Measurements from ENCODE around the gene PKP4.

PKP4 gene

DNA sequence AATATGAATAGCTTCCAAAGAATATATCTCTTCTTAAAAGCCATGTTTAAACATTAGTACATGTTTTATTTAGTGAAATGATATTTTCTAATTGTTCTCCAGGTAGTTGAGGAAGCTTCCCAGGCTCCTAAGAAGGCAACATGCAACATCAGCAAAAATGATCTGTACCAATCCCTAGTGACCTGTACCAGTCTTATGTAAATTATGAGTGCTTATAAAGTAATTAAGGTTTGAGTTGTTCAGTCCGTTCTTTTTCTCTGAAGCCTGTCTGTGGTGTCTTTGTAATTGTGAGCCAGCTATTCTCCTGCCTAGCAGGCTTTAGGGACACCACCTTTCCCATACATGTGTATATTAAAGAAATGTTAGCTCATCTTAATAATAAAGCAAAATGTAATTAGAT is 98.2 kb downstream of the PKP4 start:
- DNase-seq = no peak

- no peak for DNase-seq
These were observed 99.4 kb downstream of the PKP4 start for GRCh38 chr2:158556124-158556523.

GRCh38 chr2:158557752-158558151 is 101.0 kb downstream of the PKP4 start:
- no peak for DNase-seq

DNA sequence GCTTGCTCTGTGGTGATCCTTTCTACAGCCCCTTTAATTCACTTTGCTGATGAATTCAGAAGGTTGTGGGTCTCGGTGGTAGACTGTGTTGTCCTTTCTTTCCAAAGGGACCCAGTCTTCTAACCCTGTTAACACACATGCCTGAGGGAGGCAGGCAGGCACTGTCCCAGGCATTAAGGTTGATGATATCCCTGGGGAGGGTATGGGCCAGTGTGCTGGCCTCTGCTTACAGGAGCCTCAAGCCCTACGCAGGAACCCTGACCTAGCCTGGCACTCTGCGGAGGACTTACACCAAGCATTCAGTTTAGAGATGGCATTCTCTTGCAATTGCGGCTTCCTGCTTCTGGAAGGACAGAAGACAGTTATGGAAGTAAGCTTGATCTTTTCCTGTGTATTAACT is 102.5 kb downstream of the PKP4 start:
- DNase-seq = no peak

- no peak for DNase-seq
These were observed 103.5 kb downstream of the PKP4 start for GRCh38 chr2:158560259-158560658.

DNA sequence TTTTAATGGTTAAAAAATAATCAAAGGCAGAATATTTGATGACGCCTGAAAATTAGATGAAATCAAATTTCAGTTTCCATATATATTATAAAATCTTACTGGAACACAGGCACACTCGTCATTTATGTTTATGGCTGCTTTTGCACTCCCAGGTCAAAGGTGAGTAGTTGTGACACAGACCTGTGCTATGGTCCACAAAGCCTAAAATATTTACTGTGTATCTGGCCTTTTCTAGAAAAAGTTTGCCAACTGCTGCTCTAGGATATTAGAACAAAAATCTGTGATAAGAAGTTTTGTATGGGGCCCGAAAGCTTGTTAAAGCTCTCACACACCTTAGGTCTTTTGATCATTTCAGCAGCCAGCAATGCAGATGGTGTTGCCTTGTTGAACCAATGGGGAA is 104.3 kb downstream of the PKP4 start:
- no peak for DNase-seq

- no peak for DNase-seq
These were observed 110.5 kb downstream of the PKP4 start for GRCh38 chr2:158567208-158567607.

- DNase-seq = no peak
These were observed 112.5 kb downstream of the PKP4 start for GRCh38 chr2:158569284-158569683.

DNA sequence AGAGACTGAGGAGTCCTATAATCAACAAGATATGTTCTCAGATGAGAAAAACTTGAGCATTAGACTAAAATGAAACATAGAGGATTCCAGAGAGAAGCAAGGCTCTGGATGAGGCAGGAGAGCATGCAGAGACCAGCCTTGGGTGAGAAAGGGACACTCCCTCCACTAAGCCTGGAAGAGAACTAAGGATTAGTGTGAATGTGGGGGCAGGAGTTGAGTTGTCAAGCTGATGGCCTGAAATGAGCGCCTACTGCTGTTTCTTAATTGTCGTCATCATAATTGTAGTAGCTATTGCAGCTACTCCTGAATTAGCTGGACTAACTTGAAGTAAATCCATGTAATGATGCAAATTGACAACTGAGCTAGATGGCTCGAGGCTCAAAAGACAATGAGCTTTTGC is 114.1 kb downstream of the PKP4 start:
- DNase-seq = no peak

DNA sequence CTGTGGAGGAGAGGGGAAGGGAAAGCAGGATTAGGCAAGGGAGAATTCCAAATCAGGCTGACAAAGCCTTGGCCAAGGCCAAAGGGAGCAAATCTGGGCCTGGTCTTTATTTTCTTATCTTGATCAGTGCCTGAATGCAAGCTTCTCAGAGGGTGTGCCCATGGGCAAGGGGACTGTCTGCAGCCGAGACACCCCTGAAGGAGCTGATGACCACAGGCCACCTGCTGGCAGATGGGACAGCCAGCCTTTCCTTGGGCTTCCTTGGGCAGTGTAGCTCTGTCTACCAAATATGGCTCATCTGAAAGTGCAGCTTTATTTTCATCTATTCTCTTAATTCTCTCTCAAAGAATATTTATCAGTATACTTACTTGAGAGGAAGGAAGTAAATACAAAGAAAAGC is 117.0 kb downstream of the PKP4 start:
- no peak for DNase-seq

DNA sequence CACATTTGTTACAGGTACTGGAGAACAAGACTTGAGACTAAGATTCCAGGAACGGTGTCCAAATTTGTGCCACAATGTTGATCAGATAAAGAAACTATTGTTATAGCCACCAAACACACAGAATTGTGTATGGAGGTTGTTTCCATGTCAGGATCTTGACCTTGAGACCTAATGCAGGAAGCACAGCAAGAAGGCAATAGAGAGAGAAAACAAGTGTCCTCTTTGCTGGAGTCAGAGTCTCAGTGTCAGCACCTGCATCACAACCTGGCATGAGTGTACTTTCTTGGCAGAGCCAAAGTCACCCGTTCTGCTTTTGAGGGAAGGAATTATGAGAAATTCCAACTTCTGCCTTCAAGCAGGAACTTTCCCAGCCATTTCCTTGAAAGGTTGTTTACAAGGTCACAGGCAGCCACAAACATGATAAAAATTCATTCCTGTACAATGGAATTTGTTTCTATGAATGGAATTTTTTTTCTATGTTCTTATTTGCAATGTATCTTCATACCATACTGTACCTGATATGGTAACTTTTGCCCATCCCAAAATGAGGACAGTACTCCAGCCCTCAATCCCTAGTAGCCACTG is 118.4 kb downstream of the PKP4 start:
- no peak for DNase-seq

DNA sequence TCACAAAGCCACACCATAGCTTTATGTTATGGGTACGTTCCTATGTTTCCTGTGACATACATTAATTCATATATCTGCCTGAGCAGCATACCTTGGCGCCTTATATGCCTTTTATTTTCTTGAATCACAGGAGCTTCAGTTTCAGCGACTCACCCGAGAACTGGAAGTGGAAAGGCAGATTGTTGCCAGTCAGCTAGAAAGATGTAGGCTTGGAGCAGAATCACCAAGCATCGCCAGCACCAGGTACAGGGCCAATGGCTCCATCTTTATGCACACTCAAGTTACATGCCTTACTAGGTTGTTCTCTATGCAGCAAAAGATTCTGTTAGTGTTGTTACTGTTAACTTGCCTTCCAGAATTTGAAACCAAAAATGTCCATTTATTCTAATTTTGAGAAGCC is 120.4 kb downstream of the PKP4 start:
- DNase-seq = no peak

- DNase-seq = no peak
These were observed 122.1 kb downstream of the PKP4 start for GRCh38 chr2:158578703-158579330.

DNA sequence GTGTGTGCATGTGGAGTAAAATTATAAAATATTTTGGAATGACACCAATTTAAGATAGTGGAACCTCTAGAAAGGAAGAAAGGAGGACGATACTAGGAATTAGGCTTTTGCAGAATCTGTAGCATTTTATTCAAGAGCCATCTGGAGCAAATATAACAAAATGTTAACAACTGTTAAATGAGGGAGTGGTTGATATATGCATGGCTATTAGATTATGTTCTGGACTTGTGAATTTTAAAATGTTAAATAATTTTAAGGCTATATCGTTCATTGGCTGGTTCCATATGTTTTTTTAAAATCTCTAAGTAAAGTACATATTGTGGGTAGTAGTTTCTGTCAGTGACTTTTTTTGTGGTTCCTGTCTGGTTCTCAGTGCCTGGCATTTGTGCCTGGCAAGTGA is 123.2 kb downstream of the PKP4 start:
- no peak for DNase-seq

- DNase-seq = peak; percentile 11
These were observed 124.0 kb downstream of the PKP4 start for GRCh38 chr2:158580760-158581159.

- DNase-seq = no peak
These were observed 125.9 kb downstream of the PKP4 start for GRCh38 chr2:158582670-158583069.

- no peak for DNase-seq
These were observed 127.2 kb downstream of the PKP4 start for GRCh38 chr2:158583923-158584322.

DNA sequence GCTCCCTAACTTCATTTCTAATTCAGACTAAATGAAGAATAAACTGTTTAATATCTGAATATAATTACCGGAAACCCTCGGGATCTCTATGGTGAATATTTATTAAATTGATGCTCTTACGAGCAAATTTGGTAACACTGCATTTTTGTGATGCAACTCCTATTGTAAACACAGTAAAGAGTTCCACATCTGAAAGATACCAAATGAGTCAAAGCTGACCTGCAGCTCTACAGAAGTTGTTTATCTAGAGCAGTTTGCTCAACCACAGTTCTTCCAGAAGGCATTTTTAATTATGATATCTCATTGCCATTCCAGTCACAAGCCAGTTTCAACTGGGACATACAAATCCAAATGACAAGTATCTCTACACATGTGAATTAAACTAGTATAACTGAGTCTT is 129.7 kb downstream of the PKP4 start:
- DNase-seq = no peak

GRCh38 chr2:158589303-158589702 is 132.6 kb downstream of the PKP4 start:
- no peak for DNase-seq

GRCh38 chr2:158598862-158599517 is 142.2 kb downstream of the PKP4 start:
- DNase-seq = peak; percentile 74

DNA sequence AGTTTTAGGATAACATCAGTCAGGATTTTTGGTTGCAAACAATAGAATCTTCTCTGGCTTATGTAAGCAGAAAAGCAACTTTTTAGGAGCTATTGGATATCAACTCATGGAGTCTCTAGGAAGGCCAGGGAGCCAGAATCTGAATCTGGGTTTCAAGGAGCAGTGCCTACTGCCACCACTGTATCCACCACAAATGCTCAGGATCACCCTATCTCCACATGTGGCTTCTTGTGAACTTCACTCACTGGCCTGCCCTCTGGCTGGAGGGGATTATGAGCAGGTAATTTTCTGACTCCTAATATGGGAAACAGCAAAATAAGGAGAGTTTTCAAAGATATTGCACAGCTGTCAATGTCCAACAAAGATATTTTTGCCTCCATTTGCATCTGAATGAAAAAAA is 142.9 kb downstream of the PKP4 start:
- DNase-seq = no peak

DNA sequence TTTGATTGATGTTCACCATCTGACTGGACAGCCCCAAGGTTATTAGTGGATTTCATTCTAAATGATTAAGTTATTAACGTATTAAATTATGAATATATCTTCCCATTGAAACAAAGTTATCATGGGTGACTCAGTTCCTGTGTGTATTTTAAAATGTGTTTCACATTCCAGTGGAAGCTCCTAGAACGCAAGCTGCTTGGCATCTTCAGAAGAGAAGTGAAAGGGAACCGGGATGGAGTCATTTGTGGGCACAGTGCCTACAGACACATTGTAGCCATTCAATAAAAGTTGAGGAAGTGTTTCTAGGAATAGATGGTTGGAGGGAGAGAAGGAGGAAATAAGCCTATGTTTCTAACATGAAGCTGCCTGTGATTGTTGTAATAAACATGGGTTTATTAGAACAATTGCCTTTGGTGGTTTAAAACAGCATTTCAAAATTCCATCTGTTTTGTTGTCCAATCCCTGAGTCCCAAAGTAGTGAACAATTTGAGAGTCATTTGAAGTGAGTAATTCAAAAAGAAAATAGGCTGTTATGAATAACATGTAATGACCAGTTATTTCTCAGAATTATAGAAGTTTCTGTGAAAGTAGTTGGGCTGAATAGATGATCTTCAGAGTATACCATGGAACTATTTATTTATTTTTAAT is 143.5 kb downstream of the PKP4 start:
- peak; percentile 47 for DNase-seq

GRCh38 chr2:158602027-158602426 is 145.3 kb downstream of the PKP4 start:
- no peak for DNase-seq

GRCh38 chr2:158603205-158603604 is 146.5 kb downstream of the PKP4 start:
- no peak for DNase-seq
